GM19238 (cell line): ENCODE data around the gene CHCHD6.

Experiments used
- DNase-seq: peaks from one replicate; pipeline ENCODE4 v3.0.0; 2011; ENCODE audit warnings: low spot score; ENCODE audit not compliant: insufficient read length

Gene CHCHD6

DNA sequence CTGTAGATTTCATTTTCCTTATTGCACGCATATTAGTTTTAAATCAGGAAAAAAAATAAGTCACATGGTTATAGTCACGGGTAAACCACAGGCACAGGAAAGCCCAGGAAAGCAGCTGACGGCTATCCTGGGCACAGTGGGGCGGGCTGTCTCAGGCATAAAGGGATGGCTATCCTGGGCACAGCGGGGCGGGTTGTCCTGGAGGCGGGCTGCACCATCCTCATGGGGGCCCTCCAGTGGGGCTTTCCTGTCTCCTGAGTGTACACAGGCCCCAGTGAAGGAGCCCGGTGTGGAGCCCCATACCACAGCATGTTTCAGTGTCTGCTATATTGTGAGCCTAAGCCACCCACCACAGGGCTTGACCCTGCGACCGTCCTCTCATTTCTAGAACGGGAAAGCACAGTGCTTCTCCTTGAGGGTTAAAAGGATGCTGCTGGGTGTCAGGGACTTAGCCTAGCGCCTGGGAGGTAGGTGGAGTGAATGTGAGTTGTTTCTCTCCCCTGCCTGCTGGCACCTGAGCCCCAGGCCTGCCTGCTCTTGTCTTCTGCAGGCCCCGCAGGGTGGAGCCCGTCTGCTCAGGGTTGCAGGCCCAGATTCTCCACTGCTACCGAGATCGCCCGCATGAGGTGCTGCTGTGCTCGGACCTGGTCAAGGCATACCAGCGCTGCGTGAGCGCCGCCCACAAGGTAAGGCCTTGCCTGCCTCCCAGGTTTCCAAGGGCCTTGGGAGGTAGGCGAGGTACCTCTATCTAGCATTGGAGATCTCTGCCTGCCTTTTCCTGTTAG, 253.0 kb downstream of the CHCHD6 start:
- DNase-seq = no peak

DNA sequence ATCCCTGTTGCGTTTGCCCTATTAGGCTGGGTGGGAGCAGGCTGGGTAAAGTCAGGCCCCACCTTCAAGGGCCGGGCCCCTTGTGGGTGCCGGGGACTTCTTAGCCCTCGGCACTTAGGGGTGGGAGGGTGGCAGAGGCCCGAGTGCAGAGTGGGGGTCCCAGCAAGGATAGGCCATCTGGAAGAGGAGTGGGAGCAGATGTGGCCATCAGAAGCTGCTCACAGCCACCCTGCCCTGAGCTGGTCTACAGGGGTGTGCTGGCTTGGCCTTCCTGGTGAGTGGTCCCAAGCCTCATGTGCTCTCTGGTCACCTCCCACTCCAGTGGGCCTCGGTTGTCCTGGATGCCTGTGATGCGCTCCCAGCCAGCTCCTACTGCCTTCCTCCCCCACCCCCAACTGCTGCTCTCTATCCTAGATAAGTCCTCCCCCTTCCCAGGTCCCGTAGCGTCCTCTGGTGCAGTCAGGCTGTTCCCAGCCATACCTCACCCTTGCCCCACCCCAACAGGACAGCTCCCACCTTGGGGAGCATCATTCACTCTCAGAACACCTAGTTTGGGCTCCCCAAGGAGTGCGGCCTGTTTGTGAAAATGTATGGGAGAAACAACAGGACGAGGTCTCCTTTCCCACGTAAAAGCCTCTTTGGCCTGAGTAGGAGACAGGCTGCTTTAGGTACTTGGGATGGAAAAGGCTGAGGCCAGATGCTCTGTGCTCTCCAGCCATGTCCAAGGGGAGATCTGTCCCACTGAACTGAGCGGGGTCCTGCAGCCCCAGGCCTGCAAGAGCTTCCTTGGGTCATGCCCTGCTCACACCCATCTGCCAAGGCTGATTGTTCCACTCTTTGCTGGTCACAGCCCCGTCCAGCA, 254.0 kb downstream of the CHCHD6 start:
- DNase-seq = no peak

DNA sequence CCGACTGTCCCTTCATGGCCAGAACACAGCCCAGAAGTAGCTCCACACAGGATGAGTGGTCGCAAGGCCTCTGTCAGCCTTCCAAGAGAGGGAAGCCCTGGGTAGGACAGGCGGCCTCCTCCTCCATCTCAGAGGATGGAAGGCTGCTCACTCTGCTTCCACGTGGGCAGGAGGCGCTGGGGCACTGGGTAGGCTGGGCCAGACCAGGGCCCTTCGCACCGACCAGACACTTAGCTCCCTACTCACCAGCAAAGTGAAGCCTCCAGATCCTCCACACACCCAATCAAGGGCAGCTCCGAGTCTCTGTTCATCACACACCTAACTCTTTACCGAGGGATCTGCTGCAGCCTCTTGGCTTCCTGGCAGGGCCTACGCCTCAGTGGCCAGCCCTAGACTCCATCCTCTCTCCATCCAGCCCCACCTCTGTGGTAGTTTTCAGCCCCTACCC, 254.6 kb downstream of the CHCHD6 start:
- DNase-seq = no peak

DNA sequence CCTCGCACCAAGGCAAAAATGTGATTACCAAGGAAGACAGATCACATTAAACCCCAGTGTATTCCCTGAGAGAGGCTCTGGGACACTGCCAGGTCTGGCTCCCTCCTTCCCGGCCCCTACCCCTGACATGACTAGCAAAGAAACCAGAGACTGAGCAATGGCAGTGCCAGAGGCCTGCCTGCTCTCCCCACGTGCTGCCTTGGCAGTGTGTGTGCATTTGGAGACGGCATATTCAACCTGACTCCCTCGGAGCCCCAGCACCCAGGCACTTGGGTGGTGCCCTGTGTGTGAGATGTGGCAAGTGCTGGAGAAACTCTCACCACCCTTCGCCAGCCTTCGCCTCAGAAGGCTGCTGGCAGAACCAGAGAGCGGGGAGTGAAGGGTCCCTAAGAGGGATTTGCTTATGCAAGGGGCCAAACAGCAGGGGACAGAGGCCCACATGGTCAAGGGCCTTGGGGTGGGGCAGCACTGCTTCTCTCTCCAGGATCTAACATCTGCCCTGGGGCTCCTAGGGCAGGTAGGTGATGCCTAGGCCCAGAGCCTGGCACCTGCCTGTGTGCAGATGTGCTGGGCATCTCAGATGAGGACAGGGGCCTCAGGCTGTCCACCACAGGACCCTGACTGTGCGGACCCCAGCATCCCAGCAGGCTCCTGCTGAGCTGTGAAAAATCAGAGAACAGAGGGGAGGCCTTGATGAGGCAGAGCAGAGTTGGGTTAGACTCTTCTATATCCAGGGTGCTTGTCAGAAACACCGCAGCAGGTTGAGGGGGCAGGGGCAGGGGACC, 255.3 kb downstream of the CHCHD6 start:
- DNase-seq = no peak

DNA sequence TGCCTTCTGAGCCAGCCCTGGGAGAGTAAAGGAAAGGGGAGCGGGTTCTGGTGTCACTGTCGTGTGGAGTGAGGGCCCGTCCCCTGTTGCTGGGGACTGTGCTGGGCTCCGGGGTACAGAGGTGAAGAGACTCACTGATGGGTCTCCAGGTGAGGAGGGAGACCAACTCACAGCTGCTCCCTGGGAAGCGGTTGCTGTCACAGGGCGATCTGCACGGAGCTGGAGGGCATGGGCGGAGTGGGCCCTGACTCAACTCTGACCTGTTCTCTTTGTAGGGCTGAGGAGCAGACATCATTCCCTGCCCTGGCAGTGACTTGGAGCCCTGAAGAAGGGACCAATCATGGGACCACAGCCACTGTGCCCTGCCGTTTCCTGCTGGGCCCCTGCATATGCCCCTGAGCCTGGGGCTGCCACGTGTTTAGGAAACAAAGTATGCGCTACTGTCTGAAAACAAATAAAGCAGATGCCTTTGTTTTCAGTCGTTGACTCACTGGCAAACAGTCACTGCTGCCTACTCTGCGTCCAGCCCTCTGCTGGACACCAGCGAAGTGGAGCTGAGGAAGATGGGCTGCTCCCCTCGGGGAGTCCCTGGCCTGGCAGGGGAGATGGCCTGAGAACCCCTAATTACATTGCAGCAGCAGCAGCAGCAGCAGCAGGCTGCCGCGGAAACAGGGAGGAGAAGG, 256.0 kb downstream of the CHCHD6 start:
- no peak for DNase-seq

DNA sequence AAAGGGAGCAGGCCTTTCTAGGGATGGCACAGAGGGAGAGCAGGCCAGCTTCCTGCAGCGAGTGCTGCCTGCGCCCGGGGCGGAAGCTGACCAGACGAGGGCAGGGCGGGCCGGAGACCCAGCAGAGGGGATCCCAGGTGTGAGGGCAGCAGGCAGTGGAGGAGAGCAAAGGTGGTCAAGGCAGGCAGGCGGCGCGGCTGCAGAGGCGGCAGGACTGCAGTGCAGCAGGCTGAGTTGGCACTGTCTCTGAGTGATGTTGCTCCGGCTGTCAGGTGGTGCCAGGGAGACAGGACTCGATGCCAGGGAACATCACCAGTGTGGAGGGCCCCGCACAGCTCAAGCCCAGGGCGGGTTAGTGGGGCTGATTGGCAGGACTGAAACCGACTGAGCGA, 256.6 kb downstream of the CHCHD6 start:
- no peak for DNase-seq

DNA sequence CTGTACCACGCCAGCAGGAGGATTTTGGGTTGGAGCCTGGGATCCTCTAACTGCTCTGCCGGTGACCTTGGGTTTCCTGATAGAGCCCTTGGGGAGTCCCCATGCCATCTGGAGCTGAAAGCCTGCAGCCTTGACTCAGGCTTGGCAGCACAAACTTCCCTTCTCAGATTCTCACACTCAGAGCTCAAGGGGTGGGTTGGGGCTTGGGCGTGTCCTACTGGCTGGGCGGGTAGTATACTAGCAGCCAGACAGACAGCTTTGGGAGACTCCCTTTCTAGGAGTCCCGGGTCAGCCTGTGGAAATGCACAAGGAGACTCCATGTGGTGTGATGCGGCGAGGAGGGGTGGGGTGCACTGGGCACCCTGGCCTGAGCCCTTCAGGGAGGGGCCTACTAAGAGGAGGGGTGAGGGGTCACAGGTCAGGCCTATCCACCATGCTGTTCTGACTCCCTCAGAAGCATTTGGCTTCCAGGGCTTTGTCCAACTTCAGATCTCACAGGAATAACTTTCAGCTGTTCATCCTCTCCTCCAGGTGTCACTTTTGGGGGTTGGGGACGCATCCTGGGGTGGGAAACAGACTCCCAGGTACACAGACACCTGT, 257.3 kb downstream of the CHCHD6 start:
- DNase-seq = peak; percentile 31

DNA sequence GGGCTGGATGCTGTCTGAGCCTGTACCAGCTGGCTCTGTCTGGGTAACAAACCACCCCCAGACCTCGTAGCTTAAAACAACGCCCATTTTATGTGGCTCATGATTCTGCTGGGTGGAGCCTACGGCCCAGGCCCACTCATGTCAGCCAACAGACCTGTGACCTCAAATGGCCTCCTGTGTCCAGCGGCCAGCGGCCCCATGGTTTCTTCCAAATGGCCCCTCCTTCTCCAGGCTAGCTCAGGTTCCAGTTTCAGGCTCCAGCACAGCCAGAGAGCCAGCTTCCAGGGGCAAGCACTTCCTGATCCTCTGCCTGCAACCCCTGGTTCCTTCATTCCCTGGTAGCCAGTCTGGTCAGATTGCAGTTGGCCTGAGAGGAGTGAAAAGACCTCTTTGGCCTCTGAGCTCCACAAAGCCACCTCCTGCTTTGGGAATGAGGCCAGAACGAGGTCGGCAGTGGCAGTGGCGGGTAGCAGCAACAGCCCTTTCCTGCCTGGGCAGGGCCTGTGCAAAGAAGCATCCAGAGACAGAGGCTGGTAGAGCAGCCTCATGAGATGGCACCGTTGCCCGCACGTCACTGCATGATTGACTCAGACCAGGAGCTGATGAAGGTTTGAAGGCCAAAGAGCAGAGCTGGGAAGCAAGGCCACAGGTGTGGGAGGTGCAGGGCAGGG, 257.9 kb downstream of the CHCHD6 start:
- no peak for DNase-seq

DNA sequence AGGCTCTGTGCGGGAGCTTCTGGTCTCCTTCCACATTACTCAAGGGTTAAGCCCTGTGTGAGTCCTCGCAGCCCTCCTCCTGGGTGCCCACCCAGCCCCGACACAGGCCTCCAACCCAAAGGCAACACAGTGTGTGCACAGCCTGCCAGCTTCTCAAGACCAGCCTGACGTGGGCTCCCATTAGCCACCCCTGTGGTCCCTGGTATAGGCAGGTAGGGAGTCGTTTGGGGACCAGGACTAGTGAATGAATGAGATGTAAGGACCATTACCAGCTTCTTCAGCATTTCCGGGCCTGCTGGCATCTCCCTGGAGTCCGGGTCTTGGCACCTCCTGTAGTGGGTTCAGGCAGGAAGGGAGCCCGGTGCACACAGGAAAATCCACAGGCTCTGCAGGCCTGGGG, 258.7 kb downstream of the CHCHD6 start:
- no peak for DNase-seq

DNA sequence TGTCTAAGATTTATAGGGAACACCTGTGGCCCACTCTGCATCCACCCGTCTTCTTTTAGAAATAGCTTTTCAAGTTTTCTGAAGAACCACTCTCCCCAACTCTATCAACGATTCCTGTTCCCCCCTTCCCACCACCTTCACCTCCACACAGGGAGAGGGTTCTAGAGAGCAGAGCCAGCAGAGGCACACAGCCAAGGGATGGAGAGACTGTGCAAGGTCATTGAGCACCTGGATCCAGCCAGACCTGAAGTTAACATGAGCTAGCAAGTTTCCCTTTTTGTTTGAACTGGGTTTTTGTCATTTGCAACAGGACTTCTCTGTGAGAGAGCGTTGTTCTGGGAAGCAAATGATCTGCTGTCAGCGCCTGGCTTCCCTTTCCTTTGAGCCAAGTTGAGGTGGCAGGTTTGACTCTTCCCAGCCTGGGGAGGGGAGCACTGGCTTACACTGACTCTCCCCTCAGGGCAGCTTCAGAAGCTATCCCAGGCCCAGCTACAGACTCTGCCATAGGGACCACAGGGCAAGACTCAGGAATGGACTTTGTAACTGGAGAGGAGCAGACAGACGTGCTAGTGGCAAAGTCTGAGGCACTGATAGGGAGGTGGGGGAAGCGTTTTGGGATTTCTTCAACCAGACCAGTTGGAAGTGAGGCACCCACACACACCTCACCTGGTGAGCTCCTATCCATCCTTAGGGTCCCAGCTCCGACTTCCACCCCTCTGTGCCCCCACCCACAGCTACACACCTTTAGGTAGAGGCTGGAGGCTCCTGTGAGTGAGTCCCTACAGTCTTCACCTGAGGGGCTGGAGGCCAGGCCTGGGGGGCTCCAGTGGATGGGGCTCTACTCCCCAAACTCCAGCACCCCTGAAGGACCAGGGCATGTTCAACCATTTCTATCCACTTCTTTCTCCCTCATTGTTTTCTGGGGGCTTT, 259.5 kb downstream of the CHCHD6 start:
- no peak for DNase-seq

DNA sequence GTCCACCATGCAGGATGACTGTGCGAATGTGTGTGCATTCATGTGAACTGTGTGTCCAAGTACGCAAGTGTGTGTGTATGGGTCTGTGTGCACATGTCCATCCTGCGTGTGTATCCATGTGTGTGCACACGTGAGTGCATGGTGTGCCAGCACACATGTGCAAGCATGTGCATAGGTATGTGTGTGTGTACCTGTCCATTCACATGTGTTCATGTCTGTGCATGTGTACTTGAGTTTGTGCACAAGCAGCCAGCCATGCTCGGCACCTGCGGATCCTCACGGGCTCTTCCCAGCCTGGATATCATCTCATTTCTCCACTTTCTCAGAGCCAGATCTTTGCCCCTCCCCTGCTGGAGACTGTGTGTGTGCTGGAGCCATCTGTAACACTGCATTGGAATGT, 260.2 kb downstream of the CHCHD6 start:
- DNase-seq = no peak

DNA sequence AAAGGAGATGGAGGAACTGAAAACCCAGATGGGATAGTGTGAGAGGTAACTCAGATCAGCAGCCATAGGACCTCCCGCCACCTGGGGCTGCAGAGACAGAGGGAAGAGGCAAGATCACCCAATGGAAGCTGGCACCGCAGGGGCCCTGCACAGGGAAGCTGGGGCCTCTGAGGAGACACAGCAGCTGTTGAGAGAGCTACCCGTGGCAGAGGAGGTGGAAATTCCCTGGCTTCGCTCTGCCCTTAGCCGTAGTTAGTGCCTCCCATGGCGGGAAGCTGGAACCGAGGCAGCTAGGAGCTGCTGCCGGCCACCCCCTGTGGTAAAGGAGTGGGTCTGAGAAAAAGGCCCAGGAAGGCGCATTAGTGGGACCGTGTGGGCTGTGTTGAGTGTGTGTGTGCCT, 260.9 kb downstream of the CHCHD6 start:
- DNase-seq = no peak

DNA sequence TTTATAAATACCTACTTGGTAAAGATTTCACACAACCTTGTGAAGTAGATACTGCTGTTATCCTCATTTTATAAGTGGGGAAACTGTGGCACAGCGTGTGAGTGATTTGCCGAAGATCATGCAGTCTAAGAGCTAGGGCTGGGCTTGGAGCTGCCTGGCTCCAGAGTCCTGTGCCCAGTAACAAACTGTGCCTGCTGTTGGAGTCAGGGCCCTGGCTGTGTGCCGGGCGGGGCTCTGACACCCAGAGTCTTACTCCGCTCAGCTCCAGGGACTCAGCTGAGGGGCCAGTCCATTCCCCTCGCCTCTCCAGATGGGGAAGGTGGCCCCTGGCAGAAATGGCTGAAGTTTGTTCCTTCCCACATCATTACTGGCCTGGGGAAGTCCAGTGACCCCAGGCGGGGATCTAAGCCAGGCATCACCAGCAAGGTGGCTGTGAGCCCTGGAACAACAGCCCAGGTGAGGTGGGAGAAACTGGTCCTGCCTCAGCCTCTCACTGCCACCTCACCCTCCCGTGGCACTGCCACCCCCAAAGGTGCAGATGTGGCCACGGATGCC, 261.6 kb downstream of the CHCHD6 start:
- DNase-seq = no peak

DNA sequence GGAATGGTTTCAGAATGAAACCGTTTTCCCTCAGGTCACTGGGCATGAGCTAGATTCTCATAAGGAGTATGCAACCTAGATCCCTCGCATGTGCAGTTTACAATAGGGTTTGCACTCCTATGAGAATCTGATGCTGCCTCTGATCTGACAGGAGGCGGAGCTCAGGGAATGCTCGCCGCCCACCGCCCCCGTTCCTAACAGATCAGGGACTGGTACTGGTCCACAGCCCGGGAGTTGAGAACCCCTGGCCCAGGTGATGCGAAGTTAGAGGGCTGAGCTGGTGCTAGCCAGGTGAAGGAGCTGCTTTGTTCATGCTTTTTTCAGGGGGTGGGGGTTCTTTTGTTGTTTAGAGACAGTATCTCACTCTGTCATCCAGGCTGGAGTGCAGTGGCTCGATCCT, 263.3 kb downstream of the CHCHD6 start:
- no peak for DNase-seq

DNA sequence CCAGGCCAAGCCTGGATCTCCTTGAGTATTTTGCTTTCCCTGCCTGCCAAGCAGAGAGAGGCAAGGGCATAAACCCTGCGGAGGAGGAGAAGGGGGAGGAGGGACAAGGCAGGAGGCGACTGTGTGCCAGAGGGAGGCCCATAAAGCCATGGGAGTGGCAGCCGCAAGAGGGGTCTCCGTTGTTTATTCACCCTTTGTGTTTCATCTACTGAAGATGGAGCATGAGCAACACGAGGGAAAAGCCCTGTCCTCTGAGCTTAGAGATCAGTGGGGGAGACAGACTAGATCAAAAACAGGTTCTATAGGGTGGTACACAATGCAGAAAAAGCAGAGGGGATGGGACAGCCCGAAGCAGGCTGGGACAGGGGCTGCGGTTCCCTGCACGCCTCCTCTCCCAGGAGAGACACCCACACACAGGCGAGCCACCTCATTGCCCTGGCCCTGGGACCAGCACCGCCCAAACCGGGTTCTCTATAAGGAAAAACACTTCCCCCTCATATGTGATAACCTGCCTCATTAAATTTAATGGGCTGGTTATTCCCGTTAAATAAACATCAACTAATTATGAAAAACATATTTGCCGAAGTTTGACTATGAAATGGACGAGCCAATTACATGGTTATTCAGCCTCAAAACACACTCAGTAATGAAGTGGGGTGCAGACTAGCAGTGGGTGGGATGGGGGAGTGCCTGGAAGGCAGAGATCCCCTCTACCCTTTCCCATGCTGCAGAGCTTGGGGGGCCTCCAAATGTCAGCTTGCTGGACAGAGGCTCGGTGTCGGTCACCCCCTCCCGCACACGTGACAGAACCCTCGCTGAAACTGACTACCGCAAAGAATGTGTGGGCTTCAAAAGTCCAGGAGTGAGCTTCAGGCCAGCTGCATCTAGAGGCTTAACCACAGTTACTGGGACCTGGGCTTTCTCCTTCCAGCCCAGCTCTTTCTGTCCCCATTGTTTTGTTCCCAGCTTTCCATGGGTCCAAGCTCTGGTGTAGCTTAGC, 264.7 kb downstream of the CHCHD6 start:
- no peak for DNase-seq

DNA sequence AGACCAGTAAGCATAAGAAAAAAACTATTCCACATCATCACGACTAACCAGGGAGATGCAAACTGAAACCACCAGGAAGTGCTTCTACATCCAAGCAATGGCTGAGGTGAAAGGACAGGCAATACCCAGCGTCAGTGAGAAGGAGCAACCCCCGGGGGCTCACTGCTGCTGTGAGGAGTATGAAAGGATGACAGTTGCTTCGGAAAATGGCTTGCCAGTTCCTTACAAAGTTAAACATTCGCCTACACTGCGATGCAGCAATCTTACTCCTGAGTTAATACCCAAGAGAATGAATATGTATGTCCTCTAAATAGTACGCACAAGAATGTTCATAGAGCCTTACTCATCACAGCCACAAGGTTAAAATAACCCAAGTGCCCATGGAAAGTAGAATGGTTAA, 265.5 kb downstream of the CHCHD6 start:
- DNase-seq = no peak

DNA sequence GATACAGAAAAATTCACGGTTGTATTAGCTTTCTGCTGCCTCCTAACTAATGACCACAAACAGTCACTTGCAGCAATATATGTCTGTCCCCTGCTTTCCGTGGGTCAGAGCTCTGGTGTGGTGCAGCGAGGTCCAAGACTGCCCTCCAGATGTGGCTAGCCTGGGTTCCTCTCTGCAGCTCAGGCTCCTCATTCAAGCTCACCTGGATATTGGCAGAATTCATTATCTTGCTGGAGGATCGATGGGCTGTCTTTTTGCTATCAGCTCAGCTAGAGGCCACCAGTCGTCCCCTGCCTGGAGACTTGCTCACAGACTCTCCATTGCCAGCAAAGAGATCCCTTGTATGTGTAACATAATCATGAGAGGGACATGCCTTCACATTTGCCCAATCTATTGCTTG, 266.1 kb downstream of the CHCHD6 start:
- no peak for DNase-seq

DNA sequence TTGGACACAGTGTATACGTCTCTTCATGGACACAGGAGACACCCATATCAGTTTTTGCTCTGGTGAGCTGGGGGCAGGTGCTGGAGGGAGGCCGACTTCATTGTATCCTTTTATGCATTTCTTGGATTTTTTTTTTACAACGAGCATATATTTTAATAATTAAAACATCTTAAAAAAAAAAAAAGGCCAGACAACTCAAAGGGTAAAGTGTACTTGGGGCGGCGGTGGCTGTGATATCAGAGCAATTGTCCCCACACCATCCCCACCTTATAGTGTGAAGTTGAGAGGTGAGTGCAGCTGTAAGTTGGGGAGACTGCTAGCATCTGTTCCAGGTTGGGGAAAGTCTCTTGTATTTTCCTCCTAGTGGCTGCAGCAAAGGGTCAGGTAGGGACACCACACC, 266.9 kb downstream of the CHCHD6 start:
- no peak for DNase-seq
